Activated naive CD8-positive, alpha-beta T cell treated with anti-CD3 and anti-CD28 coated beads, Interleukin-2, amount 50 U/mL, for 24 hours (primary cell): Measurements from ENCODE around the gene FAM53A.

ENCODE experiments used
- ATAC-seq: fragments of 150-1000 bp; cut with Tn5 transposase; one replicate; pipeline ENCODE4 v1.10.0; 2021
- DNase-seq: peaks from one replicate; pipeline ENCODE4 v3.0.0; 2021
- H3K27ac Mint-ChIP-seq: one replicate; pipeline ENCODE4 v1.8.0; 2021; ENCODE audit warnings: mild to moderate bottlenecking, mixed read lengths
- H3K27me3 Mint-ChIP-seq: one replicate; pipeline ENCODE4 v1.8.0; 2021; ENCODE audit warnings: mixed read lengths
- H3K36me3 Mint-ChIP-seq: one replicate; pipeline ENCODE4 v1.8.0; 2021; ENCODE audit warnings: low read depth, mixed read lengths
- H3K4me1 Mint-ChIP-seq: one replicate; pipeline ENCODE4 v1.8.0; 2021; ENCODE audit warnings: mixed read lengths
- H3K4me3 Mint-ChIP-seq: one replicate; pipeline ENCODE4 v1.8.0; 2021; ENCODE audit warnings: mild to moderate bottlenecking, moderate library complexity, mixed read lengths
- H3K9me3 Mint-ChIP-seq: one replicate; pipeline ENCODE4 v1.8.0; 2021; ENCODE audit warnings: mixed read lengths

FAM53A gene

GRCh38 chr4:1592068-1592708 lies 91.9 kb downstream of the FAM53A start:
- ATAC-seq: no peak
- peaks cover 21% of the 10 kb centered on the region for H3K9me3 Mint-ChIP-seq
- no peak overlapping the region for H3K4me3 Mint-ChIP-seq
- peaks cover 5% of the 10 kb centered on the region for H3K36me3 Mint-ChIP-seq
- DNase-seq: no peak
- peaks cover 4% of the 10 kb centered on the region for H3K27me3 Mint-ChIP-seq
- H3K27ac Mint-ChIP-seq: no peak overlapping the region
- H3K4me1 Mint-ChIP-seq: no peaks in the 10 kb centered on the region

DNA sequence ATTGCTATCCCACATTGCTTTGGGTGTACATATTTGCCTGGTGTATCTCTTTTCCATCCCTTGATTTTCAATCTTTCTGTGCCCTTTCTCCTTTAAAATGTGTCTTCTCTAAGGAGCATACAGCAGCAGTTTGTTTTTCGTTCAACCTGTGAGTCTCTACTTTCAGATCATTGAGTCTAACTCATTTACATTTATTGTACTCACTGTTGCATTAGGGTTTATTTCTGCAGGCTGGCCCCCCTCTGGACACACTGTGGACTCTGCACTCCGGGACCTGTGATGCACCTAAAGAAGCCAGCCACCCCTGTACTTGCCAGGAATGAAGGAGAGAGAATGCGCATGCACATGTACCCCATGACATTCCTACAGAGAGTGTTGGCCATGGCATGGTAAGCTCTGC lies 93.0 kb downstream of the FAM53A start:
- H3K9me3 Mint-ChIP-seq: peaks cover 21% of the 10 kb centered on the region
- peaks cover 5% of the 10 kb centered on the region for H3K36me3 Mint-ChIP-seq
- H3K4me1 Mint-ChIP-seq: no peaks in the 10 kb centered on the region
- H3K27me3 Mint-ChIP-seq: peaks cover 6% of the 10 kb centered on the region
- H3K27ac Mint-ChIP-seq: no peak overlapping the region
- DNase-seq: no peak
- H3K4me3 Mint-ChIP-seq: no peak overlapping the region
- no peak for ATAC-seq

DNA sequence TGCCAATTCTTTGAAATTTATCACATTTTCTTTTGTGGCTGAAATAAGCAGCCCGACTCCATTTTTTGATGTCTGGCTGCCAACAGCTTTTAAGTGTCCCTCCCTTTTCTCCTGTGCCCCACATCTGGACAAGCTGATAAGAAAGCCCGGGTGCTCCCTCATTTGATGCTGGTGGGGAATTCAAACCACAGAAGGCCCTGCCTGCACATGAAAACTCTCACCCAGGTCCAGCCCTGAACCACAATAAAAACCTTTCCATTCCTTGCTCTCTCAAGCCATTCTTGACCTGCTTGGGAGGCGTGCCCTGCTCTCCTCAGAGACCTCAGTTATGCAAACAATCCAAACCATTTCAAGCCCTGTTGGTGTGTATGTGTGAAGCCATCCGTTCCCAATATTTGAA lies 93.9 kb downstream of the FAM53A start:
- no peak overlapping the region for H3K4me3 Mint-ChIP-seq
- DNase-seq (no peak), ATAC-seq (no peak)
- no peak overlapping the region for H3K27ac Mint-ChIP-seq
- H3K36me3 Mint-ChIP-seq: peaks cover 5% of the 10 kb centered on the region
- no peaks in the 10 kb centered on the region for H3K4me1 Mint-ChIP-seq
- H3K27me3 Mint-ChIP-seq: peaks cover 6% of the 10 kb centered on the region
- H3K9me3 Mint-ChIP-seq: peaks cover 21% of the 10 kb centered on the region
